Esophagus squamous epithelium (tissue), 4 donors: ENCODE measurements around the gene SNED1.

Experiments
- CTCF ChIP-seq, 6 experiments: fragments of 450-650 bp in 4 of 6; fragments of 200-600 bp in 2 of 6; sonication (generic) in 2 of 6; IDR thresholded peaks; one replicate each; pipeline ENCODE4 v1.5.1; 2016 to 2019; ENCODE audit warnings: antibody characterized with exemption in 6 of 6, mild to moderate bottlenecking in 4 of 6, moderate library complexity in 4 of 6
- POLR2A ChIP-seq, 4 donors: fragments of 450-650 bp; IDR thresholded peaks; one replicate each; pipeline ENCODE4 v1.6.1; 2017; ENCODE audit warnings: antibody characterized with exemption in 4 of 4, mild to moderate bottlenecking in 4 of 4, moderate library complexity in 3 of 4

- TF ChIP-seq CTCF (IDR thresholded peaks at IDR 0.05) (no peak), POLR2A (IDR thresholded peaks at IDR 0.05) (no peak)
Measured at GRCh38 chr2:241039416-241039815, 41.0 kb downstream of the SNED1 start.
